ENCODE measurements around the gene CCDC38. TPM values are rescaled to one million over a fixed set of nuclear protein-coding genes. Genes with fewer than 3 reads are reported as not detected.

Gene CCDC38
- total and polyA plus RNA-seq, 2 experiments from 2014 or later: not detected

- Histone ChIP-seq H3K9me3 (ENCODE audit: low read depth) (no peaks in the 10 kb centered on the region), H3K36me3 (no peaks in the 10 kb centered on the region), H3K27ac (no peak overlapping the region), H3K4me1 (ENCODE audit: low read depth) (no peaks in the 10 kb centered on the region), H3K27me3 (no peaks in the 10 kb centered on the region), H3K4me3 (no peak overlapping the region)
- DNase-seq (ENCODE audit: low read depth in 1 of 2, low spot score in 1 of 2): no peak
- TF ChIP-seq CTCF (IDR thresholded peaks at IDR 0.05; ENCODE audit: low read depth, low read length): no peak
These were observed 32.5 kb downstream of the CCDC38 start for GRCh38 chr12:95909871-95910270.

DNA sequence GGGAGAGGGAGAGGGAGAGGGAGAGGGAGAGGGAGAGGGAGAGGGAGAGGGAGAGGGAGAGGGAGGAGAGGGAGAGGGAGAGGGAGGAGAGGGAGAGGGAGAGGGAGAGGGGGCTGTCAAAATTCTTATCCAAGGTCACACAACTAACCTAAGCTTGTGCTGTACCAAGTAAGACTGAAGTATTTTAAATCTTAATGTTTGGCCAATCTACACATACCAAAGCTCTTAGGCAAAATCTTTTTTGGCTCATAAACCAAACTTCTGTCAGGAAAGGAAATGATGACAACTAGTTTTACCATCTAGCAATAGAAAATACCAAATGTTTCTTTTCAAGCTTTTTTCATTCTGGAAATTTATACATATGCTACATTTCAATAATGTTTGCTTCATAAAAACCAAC lies 33.8 kb downstream of the CCDC38 start:
- no peak overlapping the region for H3K4me3 ChIP-seq
- DNase-seq (ENCODE audit: low read depth in 1 of 2, low spot score in 1 of 2): peak in 1 of 2 donors; percentile 77
- H3K36me3 ChIP-seq: no peaks in the 10 kb centered on the region
- no peak for TF ChIP-seq CTCF (IDR thresholded peaks at IDR 0.05; ENCODE audit: low read depth, low read length)
- H3K4me1 ChIP-seq (ENCODE audit: low read depth): no peaks in the 10 kb centered on the region
- H3K27ac ChIP-seq: no peak overlapping the region
- no peaks in the 10 kb centered on the region for H3K27me3 ChIP-seq
- H3K9me3 ChIP-seq (ENCODE audit: low read depth): no peaks in the 10 kb centered on the region

GRCh38 chr12:95898081-95898480 lies 44.3 kb downstream of the CCDC38 start:
- Histone ChIP-seq H3K27me3 (no peaks in the 10 kb centered on the region), H3K4me1 (ENCODE audit: low read depth) (no peaks in the 10 kb centered on the region), H3K27ac (no peak overlapping the region), H3K36me3 (no peaks in the 10 kb centered on the region), H3K4me3 (no peak overlapping the region), H3K9me3 (ENCODE audit: low read depth) (no peaks in the 10 kb centered on the region)
- DNase-seq (ENCODE audit: low read depth in 1 of 2, low spot score in 1 of 2): no peak
- no peak for TF ChIP-seq CTCF (IDR thresholded peaks at IDR 0.05; ENCODE audit: low read depth, low read length)

DNA sequence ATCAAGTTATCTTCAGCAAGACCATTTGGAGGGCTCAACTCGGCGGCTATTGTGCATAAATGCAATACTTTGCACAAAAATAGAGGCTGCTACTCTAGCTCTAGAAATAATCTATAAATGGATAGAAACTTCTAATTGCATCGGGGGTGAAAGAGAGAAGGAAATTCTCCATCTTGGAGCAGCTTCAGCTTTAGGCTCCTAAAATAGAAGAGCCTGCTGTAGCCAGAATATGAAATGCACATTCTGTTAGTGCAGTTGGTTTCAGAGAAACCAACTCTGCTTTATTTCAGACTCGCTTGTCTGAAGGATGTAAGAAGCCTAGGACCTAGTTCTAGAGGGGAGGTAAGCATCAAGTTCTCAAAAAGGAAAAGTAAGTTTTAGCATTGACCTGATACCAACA lies 45.6 kb downstream of the CCDC38 start:
- Histone ChIP-seq H3K4me1 (ENCODE audit: low read depth) (no peaks in the 10 kb centered on the region), H3K9me3 (ENCODE audit: low read depth) (no peaks in the 10 kb centered on the region), H3K27ac (no peak overlapping the region), H3K36me3 (no peaks in the 10 kb centered on the region), H3K4me3 (no peak overlapping the region), H3K27me3 (no peaks in the 10 kb centered on the region)
- no peak for DNase-seq (ENCODE audit: low read depth in 1 of 2, low spot score in 1 of 2)
- no peak for TF ChIP-seq CTCF (IDR thresholded peaks at IDR 0.05; ENCODE audit: low read depth, low read length)

DNA sequence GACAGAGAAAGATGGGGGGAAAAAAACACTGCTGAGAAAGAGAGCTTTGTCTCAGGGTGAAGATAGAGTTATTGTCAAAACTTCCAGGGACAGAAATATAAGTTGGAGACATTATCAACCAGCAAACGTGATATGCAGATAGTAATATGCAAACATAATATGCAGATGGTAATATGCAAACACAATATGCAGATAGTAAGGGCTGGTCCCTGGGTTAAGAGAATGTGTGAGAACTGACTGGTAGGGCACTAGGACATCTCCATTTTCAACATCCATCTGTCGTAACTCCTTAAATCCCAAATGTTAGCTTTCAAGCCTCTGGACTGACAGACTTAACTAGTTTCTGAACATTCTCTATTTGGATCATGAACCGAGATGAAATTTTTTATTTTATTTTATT lies 51.5 kb downstream of the CCDC38 start:
- DNase-seq (ENCODE audit: low read depth in 1 of 2, low spot score in 1 of 2): no peak
- TF ChIP-seq CTCF (IDR thresholded peaks at IDR 0.05; ENCODE audit: low read depth, low read length): no peak
- no peak overlapping the region for H3K27ac ChIP-seq
- H3K4me3 ChIP-seq: no peak overlapping the region
- H3K27me3 ChIP-seq: no peaks in the 10 kb centered on the region
- no peaks in the 10 kb centered on the region for H3K36me3 ChIP-seq
- H3K9me3 ChIP-seq (ENCODE audit: low read depth): no peaks in the 10 kb centered on the region
- H3K4me1 ChIP-seq (ENCODE audit: low read depth): no peaks in the 10 kb centered on the region

- no peak for DNase-seq (ENCODE audit: low read depth in 1 of 2, low spot score in 1 of 2)
- no peak for TF ChIP-seq CTCF (IDR thresholded peaks at IDR 0.05; ENCODE audit: low read depth, low read length)
- H3K9me3 ChIP-seq (ENCODE audit: low read depth): no peaks in the 10 kb centered on the region
- H3K4me3 ChIP-seq: no peak overlapping the region
- H3K27ac ChIP-seq: no peak overlapping the region
- no peaks in the 10 kb centered on the region for H3K27me3 ChIP-seq
- H3K36me3 ChIP-seq: no peaks in the 10 kb centered on the region
- H3K4me1 ChIP-seq (ENCODE audit: low read depth): no peaks in the 10 kb centered on the region
These were observed 55.1 kb downstream of the CCDC38 start for GRCh38 chr12:95887311-95887710.

Data from cardiac muscle cell (in vitro differentiated cells and primary cell).